ENCODE data around the gene MESD.

MESD gene

DNA sequence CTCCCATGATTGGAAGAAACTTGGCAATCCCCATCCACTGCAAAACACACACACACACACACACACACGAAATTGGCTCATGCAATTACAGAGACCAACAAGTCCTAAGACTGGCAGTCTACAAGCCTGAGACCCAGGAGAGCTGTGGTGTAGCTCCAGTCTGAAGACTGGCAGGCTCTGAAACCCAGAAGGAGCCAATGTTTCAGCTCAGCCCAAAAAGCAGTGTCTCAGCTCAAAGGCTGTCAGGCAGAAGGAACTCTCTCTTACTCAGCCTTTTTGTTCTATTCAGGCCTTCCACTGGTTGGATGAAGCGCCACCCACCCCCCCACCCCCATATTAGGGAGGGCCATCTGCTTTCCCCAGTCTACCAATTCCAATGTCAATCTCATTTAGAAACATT is 32.1 kb downstream of the MESD start:
- no peak for DNase-seq

DNA sequence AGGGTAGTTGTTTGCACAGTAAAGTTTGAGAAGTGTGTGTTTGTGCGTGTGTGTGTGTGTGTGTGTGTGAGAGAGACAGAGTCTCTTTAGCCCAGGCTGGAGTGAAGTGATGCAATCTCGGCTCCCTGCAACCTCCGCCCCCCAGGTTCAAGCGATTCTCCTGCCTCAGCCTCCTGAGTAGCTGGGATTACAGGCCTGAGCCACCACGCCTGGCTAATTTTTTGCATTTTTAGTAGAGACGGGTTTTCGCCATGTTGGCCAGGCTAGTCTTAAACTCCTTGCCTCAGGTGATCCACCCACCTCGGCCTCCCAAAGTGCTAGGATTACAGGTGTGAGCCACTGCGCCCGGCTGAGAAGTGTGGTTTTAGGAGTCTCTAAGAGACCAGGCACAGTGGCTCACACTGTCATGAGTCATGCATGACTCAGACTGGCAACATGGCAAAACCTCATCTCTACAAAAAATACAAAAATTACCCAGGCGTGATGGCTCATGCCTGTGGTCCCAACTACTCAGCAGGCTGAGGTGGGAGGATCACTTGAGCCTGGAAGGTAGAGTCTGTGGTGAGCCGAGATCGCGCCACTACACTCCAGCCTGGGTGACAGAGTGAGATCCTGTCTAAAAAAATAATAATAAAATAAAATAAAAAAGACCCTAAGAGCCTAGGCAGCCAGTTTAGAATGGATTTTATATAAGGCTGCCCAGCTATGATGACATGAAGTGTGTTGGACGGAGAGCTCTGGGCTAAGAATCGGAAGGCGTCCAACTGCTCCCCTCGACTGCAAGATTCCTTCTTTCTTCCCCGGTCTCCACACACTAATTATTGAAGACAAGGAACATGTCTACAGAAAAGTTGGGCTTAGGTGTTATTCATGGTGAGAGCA is 33.8 kb downstream of the MESD start:
- DNase-seq, result peak; percentile 94

DNA sequence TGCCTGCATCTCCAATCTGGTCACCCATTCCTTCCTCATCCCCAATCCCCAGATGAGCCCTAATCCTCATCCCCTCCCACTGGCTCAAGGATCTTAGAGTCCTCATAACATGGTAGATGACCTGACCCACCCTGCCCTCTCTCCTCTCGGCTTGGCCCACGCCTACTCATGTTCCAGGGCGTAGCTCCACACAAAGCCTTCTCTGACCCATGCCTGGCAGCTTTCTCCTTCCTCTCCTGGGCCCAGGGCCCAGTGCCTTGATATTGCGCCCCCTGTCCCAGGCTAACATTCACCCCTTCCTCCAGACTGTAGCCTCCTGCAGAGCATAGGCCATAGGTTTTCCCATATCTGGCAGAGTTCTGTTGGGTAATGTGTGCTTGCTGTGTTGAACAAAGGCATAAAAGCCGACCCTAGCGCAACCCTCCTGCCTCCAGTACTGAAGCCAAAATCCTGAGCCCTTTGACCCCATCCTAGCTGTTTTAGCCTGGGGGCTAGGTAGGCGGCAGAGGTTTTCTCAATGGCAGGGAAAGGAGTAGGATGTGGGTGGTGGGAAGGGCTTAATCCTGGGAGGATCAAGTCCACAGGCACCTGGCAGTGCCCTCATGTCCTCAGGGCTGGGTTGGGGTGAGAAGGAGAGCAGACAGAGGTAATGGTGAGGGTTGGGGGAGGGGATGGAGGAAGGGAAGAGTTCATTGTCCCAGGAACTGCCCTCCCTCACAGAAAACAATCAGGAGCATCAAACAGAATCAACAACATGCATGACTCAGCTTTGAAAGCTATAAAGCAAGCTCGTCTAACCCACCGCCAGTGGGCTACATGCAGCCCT is 35.5 kb downstream of the MESD start:
- DNase-seq, result no peak

DNA sequence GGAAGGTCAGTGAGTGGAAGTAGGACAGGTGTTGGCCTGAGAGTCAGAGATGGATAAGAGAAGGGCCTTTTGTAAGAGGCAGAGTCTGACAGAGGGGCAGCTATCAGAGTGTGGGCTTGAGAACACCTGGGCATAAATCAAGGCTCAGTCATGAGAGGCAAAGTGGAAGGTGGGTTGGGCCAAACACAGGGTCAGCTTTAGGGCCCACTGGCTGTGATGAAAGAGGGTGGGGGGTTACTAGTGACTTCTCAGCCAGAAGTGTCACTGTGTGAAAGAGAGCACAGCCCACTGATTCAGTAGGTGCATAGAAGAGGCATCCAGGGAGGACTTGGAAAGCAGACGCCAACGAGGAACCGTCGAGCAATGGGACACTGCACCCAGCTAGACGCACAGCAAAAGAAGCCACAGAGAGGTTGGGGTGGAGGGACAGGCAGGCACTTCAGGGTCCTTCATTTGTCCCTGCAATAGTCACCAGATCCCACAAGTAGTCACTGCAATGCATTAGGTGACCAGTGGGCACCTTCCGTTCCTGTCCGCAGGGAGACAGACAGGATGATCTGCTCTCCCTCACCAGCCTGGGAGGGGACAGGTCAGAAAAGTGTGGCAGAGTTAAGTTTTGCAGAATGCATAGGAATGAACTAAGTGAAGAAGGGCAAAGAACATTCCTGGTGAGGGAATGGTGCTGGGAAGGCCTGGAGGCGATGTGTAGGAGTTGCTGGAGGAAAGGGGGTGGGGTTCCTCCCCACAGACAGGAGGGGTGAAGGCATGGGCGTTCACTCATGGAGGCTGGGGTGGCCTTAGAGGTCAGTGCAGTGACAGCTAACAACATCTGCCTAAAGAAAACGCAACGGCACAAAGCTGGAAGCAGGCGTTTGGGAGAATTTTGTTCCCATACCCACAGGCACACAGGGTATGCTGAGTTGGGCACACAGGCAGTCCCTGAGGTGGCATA is 36.3 kb downstream of the MESD start:
- no peak for DNase-seq

DNA sequence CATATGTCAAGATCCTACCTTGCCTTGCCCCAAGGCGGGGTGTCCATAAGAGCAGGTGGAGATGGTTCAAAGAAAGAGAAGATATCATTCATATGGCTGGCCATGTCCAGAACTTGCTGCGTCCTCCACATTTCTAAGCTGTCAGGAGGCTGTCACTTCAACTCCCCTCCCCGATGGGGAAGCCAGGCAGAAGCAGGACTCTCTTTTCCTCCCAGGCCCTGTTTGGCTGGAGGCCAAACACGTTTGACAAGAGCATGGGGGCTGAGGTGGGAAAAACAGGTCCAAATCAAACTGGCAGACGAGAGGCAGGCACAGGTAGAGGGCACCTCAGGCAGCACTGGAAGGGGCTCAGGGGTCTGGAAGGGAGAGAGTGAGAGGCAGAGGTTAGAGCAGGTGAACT is 37.7 kb downstream of the MESD start:
- DNase-seq, result no peak

DNA sequence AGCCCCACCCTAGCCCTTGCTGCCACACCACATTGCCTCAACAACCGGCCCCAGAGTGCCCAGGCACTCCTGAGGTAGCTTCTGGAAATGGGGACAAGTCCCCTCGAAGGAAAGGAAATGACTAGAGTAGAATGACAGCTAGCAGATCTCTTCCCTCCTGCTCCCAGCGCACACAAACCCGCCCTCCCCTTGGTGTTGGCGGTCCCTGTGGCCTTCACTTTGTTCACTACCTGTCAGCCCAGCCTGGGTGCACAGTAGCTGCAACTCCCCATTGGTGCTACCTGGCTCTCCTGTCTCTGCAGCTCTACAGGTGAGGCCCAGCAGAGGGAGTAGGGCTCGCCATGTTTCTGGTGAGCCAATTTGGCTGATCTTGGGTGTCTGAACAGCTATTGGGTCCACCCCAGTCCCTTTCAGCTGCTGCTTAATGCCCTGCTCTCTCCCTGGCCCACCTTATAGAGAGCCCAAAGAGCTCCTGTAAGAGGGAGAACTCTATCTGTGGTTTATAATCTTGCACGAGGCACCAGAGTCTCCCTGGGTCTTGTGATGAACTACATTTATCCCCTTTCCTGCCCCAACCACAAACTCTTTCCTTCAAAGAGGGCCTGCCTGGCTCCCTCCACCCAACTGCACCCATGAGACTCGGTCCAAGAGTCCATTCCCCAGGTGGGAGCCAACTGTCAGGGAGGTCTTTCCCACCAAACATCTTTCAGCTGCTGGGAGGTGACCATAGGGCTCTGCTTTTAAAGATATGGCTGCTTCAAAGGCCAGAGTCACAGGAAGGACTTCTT is 39.1 kb downstream of the MESD start:
- no peak for DNase-seq

DNA sequence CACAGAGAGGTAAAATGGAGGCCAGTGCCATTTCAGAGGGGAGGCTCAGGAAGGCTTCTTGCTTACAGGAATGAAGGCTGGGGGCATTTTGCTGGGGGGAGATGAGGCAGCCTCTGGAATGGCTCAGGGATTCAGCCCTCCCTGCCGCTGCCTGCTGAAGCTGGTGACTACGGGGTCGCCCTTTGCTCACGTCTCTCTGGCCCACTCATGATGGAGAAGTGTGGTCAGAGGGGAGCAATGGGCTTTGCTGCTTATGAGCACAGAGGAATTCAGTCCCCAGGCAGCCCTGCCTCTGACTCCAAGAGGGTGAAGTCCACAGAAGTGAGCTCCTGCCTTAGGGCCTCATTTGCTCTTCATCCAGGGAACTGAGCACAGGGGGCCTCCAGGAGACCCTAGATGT is 39.9 kb downstream of the MESD start:
- no peak for DNase-seq

DNA sequence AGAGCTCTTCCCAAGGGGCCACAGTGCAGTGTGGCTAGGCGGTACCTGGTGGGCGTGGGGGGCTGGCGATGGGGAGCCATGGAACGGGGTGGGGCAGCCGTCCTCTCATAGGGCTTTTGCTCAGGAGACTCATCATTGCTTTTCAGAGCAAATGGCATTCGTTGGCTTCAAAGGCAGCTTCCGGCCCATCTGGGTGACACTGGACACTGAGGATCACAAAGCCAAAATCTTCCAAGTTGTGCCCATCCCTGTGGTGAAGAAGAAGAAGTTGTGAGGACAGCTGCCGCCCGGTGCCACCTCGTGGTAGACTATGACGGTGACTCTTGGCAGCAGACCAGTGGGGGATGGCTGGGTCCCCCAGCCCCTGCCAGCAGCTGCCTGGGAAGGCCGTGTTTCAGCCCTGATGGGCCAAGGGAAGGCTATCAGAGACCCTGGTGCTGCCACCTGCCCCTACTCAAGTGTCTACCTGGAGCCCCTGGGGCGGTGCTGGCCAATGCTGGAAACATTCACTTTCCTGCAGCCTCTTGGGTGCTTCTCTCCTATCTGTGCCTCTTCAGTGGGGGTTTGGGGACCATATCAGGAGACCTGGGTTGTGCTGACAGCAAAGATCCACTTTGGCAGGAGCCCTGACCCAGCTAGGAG is 40.8 kb downstream of the MESD start:
- no peak for DNase-seq

DNA sequence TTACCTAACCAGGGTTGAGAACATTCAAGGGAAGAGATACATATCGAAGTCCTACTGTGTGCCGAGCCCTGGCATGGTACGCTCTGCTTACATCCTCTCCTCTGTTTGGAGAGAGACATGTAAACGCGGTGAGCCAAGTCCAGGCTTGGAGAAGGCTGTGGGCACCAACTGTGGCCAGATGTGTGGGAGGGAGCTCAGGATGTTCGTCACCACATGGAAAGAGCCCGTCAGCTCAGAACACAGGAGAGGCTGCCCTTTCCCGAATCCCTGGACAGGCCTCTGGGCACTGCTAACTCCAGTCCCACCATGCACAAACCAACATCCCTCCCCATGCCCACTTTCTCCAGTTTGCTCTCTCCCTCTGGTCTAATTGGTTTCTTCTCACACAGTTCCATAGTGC is 43.0 kb downstream of the MESD start:
- DNase-seq, result no peak

DNA sequence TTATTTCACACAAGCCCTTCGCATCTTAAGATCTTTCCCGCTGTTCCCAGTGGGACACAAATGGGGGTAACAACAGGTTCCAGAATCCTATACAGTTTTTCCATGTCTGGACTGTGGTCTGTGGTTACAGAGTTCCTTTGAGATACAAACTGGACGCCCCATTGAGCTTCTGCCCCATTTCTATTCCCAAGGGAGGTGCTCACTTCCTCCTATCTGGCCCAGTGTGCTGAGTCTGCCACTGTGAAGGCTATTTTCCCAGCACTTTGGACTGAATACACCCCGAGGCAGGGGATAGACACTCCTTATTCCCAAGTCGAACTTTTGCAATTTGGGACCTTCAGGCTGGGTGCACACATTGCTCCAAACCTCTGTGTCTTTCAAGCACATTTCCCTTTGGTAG is 44.0 kb downstream of the MESD start:
- DNase-seq, result no peak

DNA sequence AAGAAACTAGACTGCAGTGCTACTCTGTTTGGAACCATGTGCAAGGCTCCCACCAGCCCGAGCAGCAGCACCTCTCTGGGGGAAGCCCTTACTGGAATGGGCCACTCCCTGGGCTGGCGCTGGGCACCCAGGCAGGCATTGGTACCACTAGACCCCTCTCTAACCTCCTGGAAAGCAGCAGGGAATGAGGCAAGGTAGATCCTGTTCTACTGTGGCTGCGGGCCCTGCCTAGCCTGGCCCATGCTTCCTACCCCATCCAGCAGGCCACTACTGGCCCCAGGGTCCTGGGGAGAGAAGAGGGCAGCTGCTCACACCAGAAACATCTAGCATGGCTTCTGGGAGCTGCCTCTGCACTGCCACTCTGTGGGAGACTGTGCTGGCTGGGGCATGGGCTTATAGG is 44.8 kb downstream of the MESD start:
- DNase-seq, result no peak

DNA sequence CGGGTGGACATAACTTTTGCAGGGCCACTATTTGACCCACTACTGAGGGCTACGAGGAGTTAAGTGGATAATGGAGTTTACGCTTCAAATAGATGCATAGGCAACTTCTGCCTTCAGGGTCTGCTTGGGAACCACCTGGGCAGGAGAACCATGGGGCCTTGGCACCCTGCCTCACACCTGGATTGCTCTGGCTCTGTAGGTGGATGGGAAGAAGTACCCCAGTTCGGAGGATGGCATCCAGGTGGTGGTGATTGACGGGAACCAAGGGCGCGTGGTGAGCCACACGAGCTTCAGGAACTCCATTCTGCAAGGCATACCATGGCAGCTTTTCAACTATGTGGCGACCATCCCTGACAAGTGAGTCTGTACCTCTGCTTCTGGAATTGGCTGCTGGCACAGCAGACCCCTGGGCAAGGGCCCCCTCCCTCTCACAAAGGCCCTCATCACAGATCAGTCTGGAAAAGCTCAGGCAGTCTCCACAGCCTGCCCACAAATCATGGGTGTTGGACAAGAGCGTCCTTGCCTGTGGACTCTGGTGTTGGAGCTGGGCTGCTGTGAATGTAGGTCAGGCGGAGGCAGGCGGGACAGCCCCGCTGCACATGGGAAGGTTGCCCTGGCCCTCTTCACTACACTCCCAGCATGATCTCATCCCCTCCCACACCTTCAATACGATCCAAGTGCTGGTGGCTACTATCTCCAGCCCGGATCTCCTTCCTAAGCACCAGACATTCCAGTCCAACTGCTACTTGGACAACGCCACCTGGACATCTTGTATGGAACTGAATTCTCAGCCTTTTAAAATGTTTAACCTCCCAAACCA is 46.7 kb downstream of the MESD start:
- no peak for DNase-seq

DNA sequence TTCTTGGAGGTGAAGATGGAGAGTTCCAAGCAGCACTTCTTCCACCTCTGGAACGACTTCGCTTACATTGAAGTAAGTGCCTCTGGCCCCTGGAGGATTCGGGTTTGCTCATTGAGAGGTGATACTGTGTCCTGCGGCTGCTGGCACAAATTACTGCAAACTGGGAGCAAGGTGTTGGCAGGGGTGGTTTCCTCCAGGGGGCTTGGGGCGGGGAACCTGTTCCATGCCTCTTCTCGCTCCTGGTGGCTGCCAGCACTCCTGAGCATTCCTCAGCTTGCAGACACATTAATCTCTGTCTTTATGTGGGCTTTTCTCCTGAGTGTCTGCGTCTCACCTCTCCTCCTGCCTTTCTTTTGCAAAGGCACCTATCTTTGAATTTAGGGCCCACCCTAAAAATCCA is 47.4 kb downstream of the MESD start:
- DNase-seq, result no peak

DNA sequence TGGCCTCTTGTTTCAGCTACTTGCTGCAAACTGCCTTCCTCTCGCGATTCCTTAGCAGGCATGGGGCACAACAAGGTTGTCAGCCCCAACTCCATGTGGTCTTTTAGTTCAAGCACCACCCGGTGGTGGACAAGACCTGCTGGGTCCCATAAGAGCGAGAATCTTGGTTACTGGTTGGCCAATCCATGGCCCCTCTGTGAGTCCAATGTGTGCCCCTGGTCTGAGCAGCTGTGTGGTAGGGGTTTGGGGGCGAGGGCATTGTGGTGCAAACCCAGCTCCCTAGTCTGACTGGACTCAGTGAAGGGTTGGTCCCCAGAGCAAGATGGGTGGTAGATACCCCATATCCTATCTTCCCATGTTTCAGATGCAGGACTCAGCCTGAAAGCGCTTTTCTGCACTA is 48.8 kb downstream of the MESD start:
- DNase-seq, result no peak

DNA sequence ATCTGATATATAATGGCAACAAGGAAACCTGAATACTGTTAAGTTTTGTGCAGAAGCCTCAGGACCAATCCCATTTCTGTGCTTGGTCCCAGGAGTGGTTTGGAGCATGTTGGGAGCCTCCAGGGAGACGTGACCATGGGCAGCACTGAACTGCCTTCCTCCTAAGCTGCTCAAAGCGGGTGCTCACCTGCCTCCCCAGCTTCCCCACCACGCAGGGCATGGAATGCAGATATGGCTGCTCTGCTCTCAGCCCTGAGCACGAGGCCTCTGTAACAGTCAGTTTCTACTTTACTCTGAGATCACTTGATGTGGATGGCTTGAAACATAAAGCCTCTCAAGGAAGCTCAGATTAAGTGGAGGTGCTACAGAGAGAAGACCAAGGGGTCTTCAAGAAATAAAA is 49.3 kb downstream of the MESD start:
- DNase-seq, result no peak

DNA sequence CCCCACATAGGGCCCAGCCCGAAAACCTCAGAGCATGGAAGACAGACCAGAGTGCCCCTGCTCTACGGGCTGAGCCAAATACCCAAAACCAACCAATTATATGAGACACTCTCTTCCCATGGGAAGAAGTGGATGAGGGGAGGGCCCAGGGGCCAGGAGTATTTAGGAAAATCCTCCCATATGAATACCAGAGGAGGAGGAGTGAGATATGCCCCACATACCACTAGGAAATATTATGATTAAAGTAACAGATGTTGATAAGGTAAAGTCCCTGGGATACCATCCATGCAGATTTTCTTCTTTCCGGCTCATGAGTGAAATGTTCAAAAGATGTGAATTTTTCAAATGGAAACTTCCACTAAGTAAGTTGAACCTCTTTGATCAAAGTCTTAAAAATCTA is 50.4 kb downstream of the MESD start:
- no peak for DNase-seq

DNA sequence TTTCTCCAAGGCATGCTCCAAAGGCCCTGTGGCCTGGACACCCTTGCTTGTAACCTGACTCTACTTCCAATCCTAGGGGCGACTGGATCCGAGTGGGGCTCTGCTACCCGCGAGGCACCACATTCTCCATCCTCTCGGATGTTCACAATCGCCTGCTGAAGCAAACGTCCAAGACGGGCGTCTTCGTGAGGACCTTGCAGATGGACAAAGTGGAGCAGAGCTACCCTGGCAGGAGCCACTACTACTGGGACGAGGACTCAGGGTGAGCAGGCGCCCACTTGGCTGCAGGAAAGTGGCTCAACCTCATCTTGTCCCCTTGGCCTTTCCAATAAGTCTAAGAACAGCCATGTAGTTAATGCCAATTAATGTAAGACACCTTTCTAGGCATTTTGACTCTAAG is 51.9 kb downstream of the MESD start:
- no peak for DNase-seq

DNA sequence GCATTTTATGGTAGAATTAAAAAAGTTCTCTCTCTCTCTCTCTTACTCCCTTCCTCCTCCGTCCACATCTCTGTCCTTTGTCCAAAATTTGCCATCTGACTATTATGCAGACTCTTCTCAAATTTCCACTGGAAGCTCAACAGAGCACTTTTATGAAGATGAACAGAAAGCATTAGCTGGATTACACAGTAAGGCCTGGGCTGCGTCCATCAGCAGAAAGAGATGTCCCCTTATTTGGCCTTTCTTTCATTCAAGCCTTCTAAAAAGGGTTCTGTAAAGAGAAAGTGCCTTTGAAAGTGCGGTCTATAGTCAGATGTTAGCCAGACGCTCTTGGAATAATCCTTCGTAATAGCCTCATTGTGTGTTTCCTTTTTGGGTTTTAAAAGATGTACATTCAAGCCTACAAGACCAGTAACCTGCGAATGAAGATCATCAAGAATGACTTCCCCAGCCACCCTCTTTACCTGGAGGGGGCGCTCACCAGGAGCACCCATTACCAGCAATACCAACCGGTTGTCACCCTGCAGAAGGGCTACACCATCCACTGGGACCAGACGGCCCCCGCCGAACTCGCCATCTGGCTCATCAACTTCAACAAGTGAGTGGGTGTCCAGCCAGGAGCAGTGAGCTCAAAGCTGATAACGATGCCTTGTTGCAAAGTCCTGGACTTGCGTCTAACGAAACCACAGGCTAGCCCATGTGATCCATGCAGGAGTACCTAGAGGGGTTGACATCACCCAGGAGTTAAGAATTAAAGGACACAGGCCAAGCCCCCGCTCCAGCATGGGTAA is 53.1 kb downstream of the MESD start:
- DNase-seq, result no peak

DNA sequence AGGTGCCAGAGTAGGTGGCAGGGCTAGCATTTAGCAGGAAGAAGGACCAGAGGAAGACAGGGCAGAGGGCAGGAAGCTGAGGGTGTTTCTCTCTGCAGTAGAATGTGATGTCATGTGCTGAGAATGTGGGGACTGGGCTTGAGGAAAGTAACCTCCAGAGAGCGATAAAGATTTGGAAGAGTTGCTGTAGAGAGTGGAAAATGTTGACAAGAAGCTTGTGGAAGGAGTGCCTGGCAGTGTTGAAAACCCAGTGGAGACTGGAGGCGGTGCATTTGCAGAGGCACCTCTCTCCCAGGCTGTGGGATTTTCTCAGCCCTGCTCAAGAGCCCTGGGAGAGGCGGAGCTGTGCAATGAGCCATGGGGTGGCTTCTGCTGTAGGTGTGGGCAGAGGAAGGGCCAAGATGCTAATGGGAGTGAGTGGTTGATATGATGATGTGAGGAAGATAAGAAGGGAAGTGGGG is 54.8 kb downstream of the MESD start:
- peak; percentile 70 for DNase-seq

DNA sequence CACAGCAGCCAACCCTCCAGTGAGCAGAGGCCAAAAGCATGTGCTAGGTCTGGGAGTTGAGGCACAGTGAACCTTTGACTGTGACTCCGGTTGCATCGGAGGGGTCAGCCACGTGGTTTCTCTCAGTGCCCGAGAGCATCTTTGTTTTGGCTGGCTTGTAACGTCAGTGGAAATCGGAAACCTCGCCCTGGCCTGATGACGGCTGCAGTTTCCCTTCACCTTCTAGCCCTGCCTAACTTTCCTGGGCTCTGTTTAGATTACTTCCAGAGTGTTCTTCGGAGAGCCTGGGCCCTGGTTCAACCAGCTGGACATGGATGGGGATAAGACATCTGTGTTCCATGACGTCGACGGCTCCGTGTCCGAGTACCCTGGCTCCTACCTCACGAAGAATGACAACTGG is 56.6 kb downstream of the MESD start:
- DNase-seq, result no peak

Data from fibroblast of skin of right biceps (primary cell).